ENCODE measurements around the gene ABTB2. TPM values are rescaled to one million over a fixed set of nuclear protein-coding genes. Genes with fewer than 3 reads are reported as not detected.

Gene ABTB2
- total and polyA plus RNA-seq, 2 experiments from 2014 or later, result 2.6 to 12.1 TPM

- no peaks in the 10 kb centered on the region for H3K36me3 ChIP-seq (ENCODE audit: insufficient read depth)
- H3K4me1 Mint-ChIP-seq, result peaks cover 19% of the 10 kb centered on the region
- no peaks in the 10 kb centered on the region for H3K9me2 ChIP-seq (ENCODE audit: insufficient read depth)
- peaks cover 24% of the 10 kb centered on the region for H3K27me3 Mint-ChIP-seq (ENCODE audit: insufficient read depth, low read depth, poor library complexity)
- peak overlapping the region; percentile 91 for H3K4me2 ChIP-seq
- H3F3A ChIP-seq (replicated peaks; ENCODE audit: low read depth), result peaks cover 5% of the 10 kb centered on the region; the same call in 1 of the 2 replicates
- H3K4me3 Mint-ChIP-seq, result peak overlapping the region; percentile 70
- peak overlapping the region; percentile 85 for H3K4me3 ChIP-seq
- peaks cover 14% of the 10 kb centered on the region; the same call in 1 of the 2 replicates for H4K20me1 ChIP-seq (replicated peaks; ENCODE audit: insufficient read depth)
- H3K4me1 ChIP-seq (ENCODE audit: insufficient read depth), result peaks cover 8% of the 10 kb centered on the region
- no peak overlapping the region for H3K27ac ChIP-seq (ENCODE audit: low read depth)
- peak overlapping the region; percentile 94 for H2AFZ ChIP-seq
- H3K27me3 ChIP-seq (ENCODE audit: insufficient read depth), result peaks cover 35% of the 10 kb centered on the region
- DNase-seq (ENCODE audit: low spot score), result peak; percentile 72
- H3K79me2 ChIP-seq (replicated peaks; ENCODE audit: insufficient read depth), result peaks cover 36% of the 10 kb centered on the region
- no peak overlapping the region for H3K27ac Mint-ChIP-seq
- H3K36me3 Mint-ChIP-seq (ENCODE audit: low read depth), result no peaks in the 10 kb centered on the region; the same call in 2 of the 3 replicates
- TF ChIP-seq, protein P1, sequence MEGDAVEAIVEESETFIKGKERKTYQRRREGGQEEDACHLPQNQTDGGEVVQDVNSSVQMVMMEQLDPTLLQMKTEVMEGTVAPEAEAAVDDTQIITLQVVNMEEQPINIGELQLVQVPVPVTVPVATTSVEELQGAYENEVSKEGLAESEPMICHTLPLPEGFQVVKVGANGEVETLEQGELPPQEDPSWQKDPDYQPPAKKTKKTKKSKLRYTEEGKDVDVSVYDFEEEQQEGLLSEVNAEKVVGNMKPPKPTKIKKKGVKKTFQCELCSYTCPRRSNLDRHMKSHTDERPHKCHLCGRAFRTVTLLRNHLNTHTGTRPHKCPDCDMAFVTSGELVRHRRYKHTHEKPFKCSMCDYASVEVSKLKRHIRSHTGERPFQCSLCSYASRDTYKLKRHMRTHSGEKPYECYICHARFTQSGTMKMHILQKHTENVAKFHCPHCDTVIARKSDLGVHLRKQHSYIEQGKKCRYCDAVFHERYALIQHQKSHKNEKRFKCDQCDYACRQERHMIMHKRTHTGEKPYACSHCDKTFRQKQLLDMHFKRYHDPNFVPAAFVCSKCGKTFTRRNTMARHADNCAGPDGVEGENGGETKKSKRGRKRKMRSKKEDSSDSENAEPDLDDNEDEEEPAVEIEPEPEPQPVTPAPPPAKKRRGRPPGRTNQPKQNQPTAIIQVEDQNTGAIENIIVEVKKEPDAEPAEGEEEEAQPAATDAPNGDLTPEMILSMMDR (conservative IDR thresholded peaks at IDR 0.05; ENCODE audit: low read depth in 2 of 2), result no peak
- TF ChIP-seq EZH2phosphoT487 (IDR thresholded peaks at IDR 0.05; ENCODE audit: unreplicated experiment), result no peak
- peak; percentile 2 for TF ChIP-seq EZH2 (IDR thresholded peaks at IDR 0.05; ENCODE audit: low read depth, unreplicated experiment)
- TF ChIP-seq ZNF114 (CRISPR knock-in tag; IDR thresholded peaks at IDR 0.05), result no peak
- no peak for TF ChIP-seq NANOG (IDR thresholded peaks at IDR 0.05; ENCODE audit: borderline replicate concordance)
- ATAC-seq, result peak; percentile 55
- H3K9me3 Mint-ChIP-seq, result no peaks in the 10 kb centered on the region
Measured at GRCh38 chr11:34356913-34357700, 703 bp downstream of the ABTB2 start.

- peaks cover 42% of the 10 kb centered on the region for H3K79me2 ChIP-seq (replicated peaks; ENCODE audit: insufficient read depth)
Measured at GRCh38 chr11:34356576-34356912, 1.3 kb downstream of the ABTB2 start.

More at GRCh38 chr11:34356576-34356912, 1.3 kb downstream of the ABTB2 start:
- H4K20me1 ChIP-seq (replicated peaks; ENCODE audit: insufficient read depth), result peaks cover 14% of the 10 kb centered on the region; the same call in 1 of the 2 replicates
- TF ChIP-seq, protein P2, sequence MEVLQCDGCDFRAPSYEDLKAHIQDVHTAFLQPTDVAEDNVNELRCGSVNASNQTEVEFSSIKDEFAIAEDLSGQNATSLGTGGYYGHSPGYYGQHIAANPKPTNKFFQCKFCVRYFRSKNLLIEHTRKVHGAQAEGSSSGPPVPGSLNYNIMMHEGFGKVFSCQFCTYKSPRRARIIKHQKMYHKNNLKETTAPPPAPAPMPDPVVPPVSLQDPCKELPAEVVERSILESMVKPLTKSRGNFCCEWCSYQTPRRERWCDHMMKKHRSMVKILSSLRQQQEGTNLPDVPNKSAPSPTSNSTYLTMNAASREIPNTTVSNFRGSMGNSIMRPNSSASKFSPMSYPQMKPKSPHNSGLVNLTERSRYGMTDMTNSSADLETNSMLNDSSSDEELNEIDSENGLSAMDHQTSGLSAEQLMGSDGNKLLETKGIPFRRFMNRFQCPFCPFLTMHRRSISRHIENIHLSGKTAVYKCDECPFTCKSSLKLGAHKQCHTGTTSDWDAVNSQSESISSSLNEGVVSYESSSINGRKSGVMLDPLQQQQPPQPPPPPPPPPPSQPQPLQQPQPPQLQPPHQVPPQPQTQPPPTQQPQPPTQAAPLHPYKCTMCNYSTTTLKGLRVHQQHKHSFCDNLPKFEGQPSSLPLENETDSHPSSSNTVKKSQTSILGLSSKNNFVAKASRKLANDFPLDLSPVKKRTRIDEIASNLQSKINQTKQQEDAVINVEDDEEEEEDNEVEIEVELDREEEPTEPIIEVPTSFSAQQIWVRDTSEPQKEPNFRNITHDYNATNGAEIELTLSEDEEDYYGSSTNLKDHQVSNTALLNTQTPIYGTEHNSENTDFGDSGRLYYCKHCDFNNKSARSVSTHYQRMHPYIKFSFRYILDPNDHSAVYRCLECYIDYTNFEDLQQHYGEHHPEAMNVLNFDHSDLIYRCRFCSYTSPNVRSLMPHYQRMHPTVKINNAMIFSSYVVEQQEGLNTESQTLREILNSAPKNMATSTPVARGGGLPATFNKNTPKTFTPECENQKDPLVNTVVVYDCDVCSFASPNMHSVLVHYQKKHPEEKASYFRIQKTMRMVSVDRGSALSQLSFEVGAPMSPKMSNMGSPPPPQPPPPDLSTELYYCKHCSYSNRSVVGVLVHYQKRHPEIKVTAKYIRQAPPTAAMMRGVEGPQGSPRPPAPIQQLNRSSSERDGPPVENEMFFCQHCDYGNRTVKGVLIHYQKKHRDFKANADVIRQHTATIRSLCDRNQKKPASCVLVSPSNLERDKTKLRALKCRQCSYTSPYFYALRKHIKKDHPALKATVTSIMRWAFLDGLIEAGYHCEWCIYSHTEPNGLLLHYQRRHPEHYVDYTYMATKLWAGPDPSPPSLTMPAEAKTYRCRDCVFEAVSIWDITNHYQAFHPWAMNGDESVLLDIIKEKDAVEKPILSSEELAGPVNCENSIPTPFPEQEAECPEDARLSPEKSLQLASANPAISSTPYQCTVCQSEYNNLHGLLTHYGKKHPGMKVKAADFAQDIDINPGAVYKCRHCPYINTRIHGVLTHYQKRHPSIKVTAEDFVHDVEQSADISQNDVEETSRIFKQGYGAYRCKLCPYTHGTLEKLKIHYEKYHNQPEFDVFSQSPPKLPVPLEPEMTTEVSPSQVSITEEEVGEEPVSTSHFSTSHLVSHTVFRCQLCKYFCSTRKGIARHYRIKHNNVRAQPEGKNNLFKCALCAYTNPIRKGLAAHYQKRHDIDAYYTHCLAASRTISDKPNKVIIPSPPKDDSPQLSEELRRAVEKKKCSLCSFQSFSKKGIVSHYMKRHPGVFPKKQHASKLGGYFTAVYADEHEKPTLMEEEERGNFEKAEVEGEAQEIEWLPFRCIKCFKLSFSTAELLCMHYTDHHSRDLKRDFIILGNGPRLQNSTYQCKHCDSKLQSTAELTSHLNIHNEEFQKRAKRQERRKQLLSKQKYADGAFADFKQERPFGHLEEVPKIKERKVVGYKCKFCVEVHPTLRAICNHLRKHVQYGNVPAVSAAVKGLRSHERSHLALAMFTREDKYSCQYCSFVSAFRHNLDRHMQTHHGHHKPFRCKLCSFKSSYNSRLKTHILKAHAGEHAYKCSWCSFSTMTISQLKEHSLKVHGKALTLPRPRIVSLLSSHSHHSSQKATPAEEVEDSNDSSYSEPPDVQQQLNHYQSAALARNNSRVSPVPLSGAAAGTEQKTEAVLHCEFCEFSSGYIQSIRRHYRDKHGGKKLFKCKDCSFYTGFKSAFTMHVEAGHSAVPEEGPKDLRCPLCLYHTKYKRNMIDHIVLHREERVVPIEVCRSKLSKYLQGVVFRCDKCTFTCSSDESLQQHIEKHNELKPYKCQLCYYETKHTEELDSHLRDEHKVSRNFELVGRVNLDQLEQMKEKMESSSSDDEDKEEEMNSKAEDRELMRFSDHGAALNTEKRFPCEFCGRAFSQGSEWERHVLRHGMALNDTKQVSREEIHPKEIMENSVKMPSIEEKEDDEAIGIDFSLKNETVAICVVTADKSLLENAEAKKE (CRISPR knock-in tag; IDR thresholded peaks at IDR 0.05), result peak; percentile 41; the same call in 1 of the 2 replicates
- TF ChIP-seq, protein P3, sequence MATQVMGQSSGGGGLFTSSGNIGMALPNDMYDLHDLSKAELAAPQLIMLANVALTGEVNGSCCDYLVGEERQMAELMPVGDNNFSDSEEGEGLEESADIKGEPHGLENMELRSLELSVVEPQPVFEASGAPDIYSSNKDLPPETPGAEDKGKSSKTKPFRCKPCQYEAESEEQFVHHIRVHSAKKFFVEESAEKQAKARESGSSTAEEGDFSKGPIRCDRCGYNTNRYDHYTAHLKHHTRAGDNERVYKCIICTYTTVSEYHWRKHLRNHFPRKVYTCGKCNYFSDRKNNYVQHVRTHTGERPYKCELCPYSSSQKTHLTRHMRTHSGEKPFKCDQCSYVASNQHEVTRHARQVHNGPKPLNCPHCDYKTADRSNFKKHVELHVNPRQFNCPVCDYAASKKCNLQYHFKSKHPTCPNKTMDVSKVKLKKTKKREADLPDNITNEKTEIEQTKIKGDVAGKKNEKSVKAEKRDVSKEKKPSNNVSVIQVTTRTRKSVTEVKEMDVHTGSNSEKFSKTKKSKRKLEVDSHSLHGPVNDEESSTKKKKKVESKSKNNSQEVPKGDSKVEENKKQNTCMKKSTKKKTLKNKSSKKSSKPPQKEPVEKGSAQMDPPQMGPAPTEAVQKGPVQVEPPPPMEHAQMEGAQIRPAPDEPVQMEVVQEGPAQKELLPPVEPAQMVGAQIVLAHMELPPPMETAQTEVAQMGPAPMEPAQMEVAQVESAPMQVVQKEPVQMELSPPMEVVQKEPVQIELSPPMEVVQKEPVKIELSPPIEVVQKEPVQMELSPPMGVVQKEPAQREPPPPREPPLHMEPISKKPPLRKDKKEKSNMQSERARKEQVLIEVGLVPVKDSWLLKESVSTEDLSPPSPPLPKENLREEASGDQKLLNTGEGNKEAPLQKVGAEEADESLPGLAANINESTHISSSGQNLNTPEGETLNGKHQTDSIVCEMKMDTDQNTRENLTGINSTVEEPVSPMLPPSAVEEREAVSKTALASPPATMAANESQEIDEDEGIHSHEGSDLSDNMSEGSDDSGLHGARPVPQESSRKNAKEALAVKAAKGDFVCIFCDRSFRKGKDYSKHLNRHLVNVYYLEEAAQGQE (IDR thresholded peaks at IDR 0.05; ENCODE audit: unreplicated experiment), result no peak
- TF ChIP-seq CREB1 (CRISPR knock-in tag; IDR thresholded peaks at IDR 0.05; ENCODE audit: low read depth) (no peak), POLR2AphosphoS5 (IDR thresholded peaks at IDR 0.05; ENCODE audit: low read depth) (no peak), EZH2 (IDR thresholded peaks at IDR 0.05; ENCODE audit: low read depth, unreplicated experiment) (peak; percentile 34)
- no peaks in the 10 kb centered on the region for H3K9me3 Mint-ChIP-seq
- ATAC-seq (peak; percentile 6), DNase-seq (ENCODE audit: low spot score) (peak; percentile 60)
- peaks cover 8% of the 10 kb centered on the region for H3K4me1 ChIP-seq (ENCODE audit: insufficient read depth)
- peaks cover 5% of the 10 kb centered on the region; the same call in 1 of the 2 replicates for H3F3A ChIP-seq (replicated peaks; ENCODE audit: low read depth)
- H3K9me2 ChIP-seq (ENCODE audit: insufficient read depth), result no peaks in the 10 kb centered on the region
- H3K27me3 ChIP-seq (ENCODE audit: insufficient read depth), result peaks cover 35% of the 10 kb centered on the region
- H3K36me3 Mint-ChIP-seq (ENCODE audit: low read depth), result no peaks in the 10 kb centered on the region; the same call in 2 of the 3 replicates
- H3K27ac ChIP-seq (ENCODE audit: low read depth), result no peak overlapping the region
- peak overlapping the region; percentile 85 for H3K4me3 ChIP-seq
- no peaks in the 10 kb centered on the region for H3K36me3 ChIP-seq (ENCODE audit: insufficient read depth)
- peak overlapping the region; percentile 91 for H3K4me2 ChIP-seq
- H3K27ac Mint-ChIP-seq, result no peak overlapping the region
- H3K4me3 Mint-ChIP-seq, result peak overlapping the region; percentile 70
- peak overlapping the region; percentile 54 for H2AFZ ChIP-seq
- peaks cover 24% of the 10 kb centered on the region for H3K27me3 Mint-ChIP-seq (ENCODE audit: insufficient read depth, low read depth, poor library complexity)
- H3K4me1 Mint-ChIP-seq, result peaks cover 19% of the 10 kb centered on the region

Data from GM23338 (cell line).